GM12892 (cell line): ENCODE results near the gene LENEP. TPM values are rescaled to one million over a fixed set of nuclear protein-coding genes. Genes with fewer than 3 reads are reported as not detected.

ENCODE experiments used
- DNase-seq: peaks from one replicate; pipeline ENCODE4 v3.0.0; 2011; ENCODE audit not compliant: insufficient read length
- FAIRE-seq: peaks from 2 replicates; lab custom pipeline; 2011; peaks lifted over from hg19 to GRCh38; lab: Jason Lieb, UNC
- POLR2A ChIP-seq: IDR thresholded peaks from 2 replicates; pipeline ENCODE4 v1.6.1; 2011; ENCODE audit warnings: low read depth, low read length, control low read depth
- POLR2AphosphoS5 ChIP-seq: IDR thresholded peaks from 2 replicates; pipeline ENCODE4 v1.6.1; 2011; ENCODE audit warnings: low read depth, low read length, control low read depth
- TAF1 ChIP-seq: IDR thresholded peaks from 2 replicates; pipeline ENCODE4 v1.6.1; 2011; ENCODE audit warnings: low read depth, mild to moderate bottlenecking, control low read depth, low read length, borderline replicate concordance
- polyA plus RNA-seq: library from polyadenylated mRNA; unstranded; fragments of >200 nt; gene quantifications from one replicate; pipeline ENCODE4 v1.2.1, GENCODE V29; 2012; ENCODE audit warnings: missing spikeins, inconsistent platforms; ENCODE audit not compliant: missing spikeins

The LENEP gene
- polyA plus RNA-seq = not detected

DNA sequence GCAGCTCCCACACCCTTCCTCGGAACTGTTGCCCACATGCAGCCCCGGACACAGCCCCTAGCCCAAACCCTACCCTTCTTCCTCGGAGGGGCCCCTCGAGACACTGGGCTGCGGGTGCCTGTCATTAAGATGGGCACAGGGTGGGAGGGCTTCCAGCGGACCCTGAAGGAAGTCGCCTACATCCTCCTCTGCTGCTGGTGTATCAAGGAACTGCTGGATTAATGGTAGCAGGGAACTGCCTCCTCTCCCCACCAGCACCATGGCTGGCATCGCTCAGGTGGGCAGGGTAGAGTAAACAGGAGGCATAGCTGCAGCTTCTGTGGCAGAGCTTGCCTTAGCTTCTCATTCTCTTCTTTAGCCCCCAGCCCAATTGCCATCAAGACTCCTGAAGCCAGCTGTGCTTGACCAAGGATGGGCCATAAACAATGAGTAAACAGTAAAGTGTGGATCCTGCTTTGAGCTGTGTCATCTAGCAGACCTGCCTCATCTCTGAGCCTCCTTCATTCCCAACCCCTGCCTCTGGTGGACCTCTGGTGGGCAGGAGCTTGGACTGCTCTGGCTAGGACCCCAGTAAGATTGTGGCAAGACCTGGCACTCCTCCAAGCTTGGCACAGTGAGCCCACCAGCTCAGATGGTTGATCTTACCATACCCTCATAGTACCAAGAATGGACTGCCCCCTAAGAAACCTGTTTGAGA is at the start of gene LENEP:
Gene LENEP (plus strand): TSS at position 15 of the 697 bp plus-strand sequence. CDS start 22 bp downstream, at position 37.
- DNase-seq (no peak), FAIRE-seq (no peak)
- TF ChIP-seq POLR2AphosphoS5 = 0 out of 2 replicates have a peak, but pooled peaks have one; percentile 27
- no peak for TF ChIP-seq TAF1

GRCh38 chr1:154943649-154944400 is 49.6 kb upstream of the LENEP start:
- FAIRE-seq (peak; percentile 73), DNase-seq (no peak)
- TF ChIP-seq POLR2AphosphoS5 = no peak
- TF ChIP-seq POLR2A = peak; percentile 36; the same call in 1 of the 2 replicates
- TF ChIP-seq TAF1 = no peak

- no peak for FAIRE-seq
- TF ChIP-seq TAF1 (no peak), POLR2A (0 out of 2 replicates have a peak, but pooled peaks have one; percentile 14), POLR2AphosphoS5 (no peak)
Measured at GRCh38 chr1:154944401-154945159, 48.8 kb upstream of the LENEP start.

GRCh38 chr1:154945160-154945961 is 48.0 kb upstream of the LENEP start:
- TF ChIP-seq POLR2AphosphoS5 (no peak), TAF1 (no peak), POLR2A (no peak)
- no peak for FAIRE-seq
- DNase-seq = no peak

More at GRCh38 chr1:154944401-154945159, 48.8 kb upstream of the LENEP start:
- no peak for DNase-seq

GRCh38 chr1:154945962-154946850 is 47.2 kb upstream of the LENEP start:
- DNase-seq (no peak), FAIRE-seq (no peak)
- TF ChIP-seq POLR2A = no peak
- no peak for TF ChIP-seq TAF1
- no peak for TF ChIP-seq POLR2AphosphoS5

GRCh38 chr1:154948079-154948478 is 45.3 kb upstream of the LENEP start:
- FAIRE-seq (no peak), DNase-seq (no peak)

GRCh38 chr1:154951901-154952657 is 41.3 kb upstream of the LENEP start:
- no peak for DNase-seq
- TF ChIP-seq POLR2AphosphoS5 = no peak
- TF ChIP-seq TAF1 = no peak
- TF ChIP-seq POLR2A = no peak

More at GRCh38 chr1:154948079-154948478, 45.3 kb upstream of the LENEP start:
- TF ChIP-seq TAF1 = no peak
- no peak for TF ChIP-seq POLR2A
- no peak for TF ChIP-seq POLR2AphosphoS5

DNA sequence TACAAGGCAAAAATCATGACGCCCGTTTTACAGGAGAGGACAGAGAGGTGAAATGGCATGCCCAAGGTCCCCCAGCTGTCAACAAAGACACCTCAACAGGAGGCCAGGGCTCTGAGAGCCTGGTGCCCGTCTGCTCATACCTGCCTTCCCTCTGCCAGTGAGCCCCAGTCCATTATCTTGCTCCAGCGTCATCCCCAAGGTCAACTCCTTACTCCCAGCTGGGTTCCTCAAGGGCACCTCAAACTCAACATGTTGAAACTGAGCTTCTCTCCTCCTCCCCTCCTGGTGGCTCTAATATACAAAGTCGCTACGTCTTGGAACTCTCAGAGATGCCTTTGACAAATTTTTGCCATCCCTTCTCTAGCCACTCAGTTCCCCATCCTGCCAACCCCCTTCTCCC is 40.7 kb upstream of the LENEP start:
- TF ChIP-seq TAF1 = no peak
- no peak for TF ChIP-seq POLR2A
- TF ChIP-seq POLR2AphosphoS5 = no peak
- no peak for DNase-seq
- no peak for FAIRE-seq

More at GRCh38 chr1:154951901-154952657, 41.3 kb upstream of the LENEP start:
- no peak for FAIRE-seq

DNA sequence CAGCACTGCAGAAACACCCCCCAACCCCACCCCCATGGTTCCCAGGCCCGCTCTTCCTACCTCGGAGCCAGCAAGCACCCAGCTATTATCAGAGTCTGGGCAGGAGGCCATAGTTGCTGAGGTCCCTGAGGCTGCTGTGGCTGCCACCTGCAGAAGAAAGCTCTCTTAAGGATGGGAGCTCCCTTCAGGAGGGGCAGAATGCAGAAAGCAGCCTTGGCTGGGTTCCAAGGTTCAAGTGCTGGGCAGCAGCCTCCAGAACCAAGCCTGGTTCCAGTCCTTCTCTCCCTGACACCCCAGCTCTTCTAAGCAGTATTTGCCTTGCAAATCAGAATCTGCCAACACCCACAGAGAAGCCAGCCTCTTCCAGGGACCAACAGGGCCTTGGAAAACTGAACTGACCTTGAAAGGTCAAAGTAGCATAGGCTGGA is 39.8 kb upstream of the LENEP start:
- no peak for TF ChIP-seq POLR2A
- TF ChIP-seq TAF1 = no peak
- TF ChIP-seq POLR2AphosphoS5 = no peak
- FAIRE-seq (no peak), DNase-seq (no peak)

DNA sequence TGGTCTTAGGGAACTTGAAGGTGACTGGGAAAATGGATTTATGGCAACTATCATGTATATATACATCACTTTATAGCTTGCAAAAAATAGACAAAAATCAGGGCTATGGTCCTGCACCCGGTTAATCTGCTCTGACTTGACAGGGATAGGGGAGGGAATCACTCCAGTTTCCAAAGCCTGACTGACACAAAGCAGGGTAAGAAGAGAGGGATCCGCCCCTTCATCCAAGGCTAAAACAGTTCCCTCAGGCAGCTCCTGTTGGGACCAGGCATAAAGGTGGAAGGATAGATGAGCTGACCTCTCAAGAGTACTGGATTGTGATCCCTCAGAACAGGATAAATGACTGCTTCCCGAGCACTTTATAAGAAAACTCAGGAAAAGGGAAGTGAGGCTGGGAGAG is 38.8 kb upstream of the LENEP start:
- FAIRE-seq (no peak), DNase-seq (no peak)
- TF ChIP-seq TAF1 (no peak), POLR2AphosphoS5 (no peak), POLR2A (no peak)
